Measurements from ENCODE around the gene SYT15.
"Not testable (repeated sequence)": the region's sequence is repeated elsewhere in the genome, so short reads cannot be mapped to it uniquely, and the experiment has no call there.

Gene SYT15

DNA sequence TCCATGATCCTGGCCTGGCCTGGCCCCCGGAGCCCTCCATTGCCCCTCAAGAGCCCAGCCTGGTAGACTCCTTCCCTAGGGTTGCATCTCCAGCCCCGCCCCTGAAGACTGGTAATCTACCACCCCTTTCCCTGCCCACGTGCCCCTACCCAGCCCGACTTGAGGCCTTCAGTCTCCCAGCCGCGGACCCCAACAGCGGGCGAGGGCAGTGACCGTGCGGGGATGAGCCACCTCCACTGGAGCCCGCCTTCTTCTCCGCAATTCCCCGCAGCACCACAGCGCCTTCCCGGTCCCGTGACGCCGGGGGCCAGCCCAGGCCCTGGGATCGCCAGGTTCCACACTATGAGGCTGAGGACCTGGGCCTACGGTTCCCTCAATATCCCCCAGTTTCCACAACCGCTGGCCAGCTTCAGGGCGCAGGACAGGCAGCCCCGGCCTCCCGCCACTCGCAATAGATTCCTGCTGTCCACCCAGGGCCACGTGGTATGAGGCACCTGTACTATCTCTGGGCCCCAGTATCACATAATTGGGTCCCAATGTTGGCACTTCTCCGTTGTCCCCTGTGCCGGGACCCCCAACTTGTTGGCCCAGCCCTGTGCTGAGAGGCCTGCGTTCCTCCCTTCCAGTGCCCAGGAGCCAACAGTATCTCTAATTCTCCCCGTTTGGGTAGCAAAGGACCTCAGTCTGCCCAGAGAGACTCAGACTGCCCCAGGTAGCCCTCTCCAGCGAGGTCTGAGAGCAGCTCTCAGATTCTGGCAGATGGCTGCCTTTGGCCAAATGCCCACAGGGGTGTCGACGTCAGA, 21.4 kb upstream of the SYT15 start:
- DNase-seq: no peak

DNA sequence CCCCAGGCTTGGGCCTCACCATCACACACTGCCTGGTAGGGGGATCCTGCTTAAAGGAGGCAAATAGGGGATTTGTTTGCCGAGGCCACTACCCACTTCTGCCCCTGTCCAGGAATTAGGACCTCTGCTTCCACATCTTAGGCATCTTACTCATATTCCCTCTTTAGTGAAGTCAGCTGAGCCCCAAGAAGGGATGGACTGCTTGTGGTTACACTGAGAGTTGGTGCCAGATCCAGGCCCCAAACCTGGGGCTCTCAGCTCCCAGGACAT, 20.9 kb upstream of the SYT15 start:
- no peak for DNase-seq

GRCh38 chr10:46558392-46559185, 20.3 kb upstream of the SYT15 start:
- no peak for DNase-seq

DNA sequence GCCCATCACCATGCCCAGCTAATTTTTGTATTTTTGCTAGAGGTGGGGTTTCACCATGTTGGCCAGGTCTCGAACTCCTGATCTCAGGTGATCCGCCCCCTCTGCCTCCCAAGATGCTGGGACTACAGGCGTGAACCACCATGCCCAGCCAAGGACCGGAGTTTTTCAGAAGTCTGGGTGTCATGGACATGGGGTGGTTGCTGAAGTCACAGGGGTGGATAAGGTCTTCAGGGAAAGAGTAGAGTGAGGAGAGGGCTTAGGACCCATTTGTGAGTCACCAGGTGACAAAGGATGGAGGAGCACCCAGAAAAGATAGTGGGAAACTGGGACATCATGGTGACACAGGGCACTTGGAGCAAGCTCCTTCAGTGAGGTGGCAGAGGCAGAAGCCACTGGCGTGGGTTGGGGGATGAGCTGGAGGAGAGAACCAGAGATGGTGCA, 19.7 kb upstream of the SYT15 start:
- DNase-seq: no peak

GRCh38 chr10:46560381-46560780, 18.5 kb upstream of the SYT15 start:
- no peak for DNase-seq

DNA sequence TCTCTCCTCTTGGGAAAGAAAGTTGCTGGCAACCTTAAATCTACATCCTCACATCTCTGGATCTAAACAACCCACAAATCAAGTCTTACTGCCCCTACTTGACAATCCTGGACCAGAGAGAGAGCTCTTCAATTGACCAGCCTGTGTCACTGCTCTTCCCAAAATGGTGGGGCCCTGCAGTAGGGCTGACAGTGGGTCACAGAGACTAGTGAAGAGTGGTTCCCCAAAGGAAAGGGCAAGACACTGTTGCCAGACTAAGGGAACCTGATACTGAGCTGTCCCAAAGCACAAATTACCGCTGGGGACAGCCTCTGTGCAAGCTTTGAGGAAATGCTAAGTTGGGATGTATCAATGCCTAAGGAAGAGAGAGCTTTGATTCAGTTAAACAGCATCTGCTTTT, 18.0 kb upstream of the SYT15 start:
- no peak for DNase-seq

DNA sequence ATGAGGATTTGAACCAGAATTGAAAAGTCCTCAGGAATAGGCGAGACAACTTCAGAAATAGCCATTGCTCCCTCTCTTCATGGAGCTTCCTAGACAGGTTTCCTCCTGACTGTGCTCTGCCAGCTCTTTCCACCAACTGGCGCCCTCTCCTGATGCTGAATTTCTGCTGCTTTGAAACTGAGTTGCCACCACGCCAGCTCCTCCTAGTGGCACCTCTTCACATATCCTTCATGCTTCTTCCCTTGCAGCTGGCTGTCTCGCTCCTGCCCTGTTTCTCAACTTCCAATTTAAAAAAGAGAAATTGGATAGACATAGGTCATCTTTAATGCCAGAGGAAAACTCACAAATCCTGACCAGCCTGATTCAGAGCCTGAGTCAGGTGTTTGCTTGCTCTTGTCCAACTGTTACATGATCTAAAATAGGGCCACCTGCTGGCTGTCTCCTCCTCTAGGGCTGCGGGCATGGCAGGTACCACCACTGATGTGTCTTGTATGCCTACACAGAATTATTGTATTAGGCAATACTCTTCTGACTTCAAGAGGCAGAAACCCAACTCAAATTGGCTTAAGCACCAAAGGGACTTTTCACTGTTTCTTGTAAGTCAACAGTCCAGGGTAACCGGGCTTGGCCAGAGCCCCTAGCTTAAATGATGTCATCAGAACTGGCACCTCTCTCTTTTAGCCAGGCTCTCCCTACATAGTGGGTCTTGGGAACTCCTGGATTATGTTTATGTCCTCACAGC, 13.2 kb upstream of the SYT15 start:
- DNase-seq: peak; percentile 65

- not testable (repeated sequence) for DNase-seq
Measured at GRCh38 chr10:46567151-46567550, 11.8 kb upstream of the SYT15 start.

- DNase-seq: not testable (repeated sequence)
Measured at GRCh38 chr10:46570655-46571054, 8.3 kb upstream of the SYT15 start.

DNA sequence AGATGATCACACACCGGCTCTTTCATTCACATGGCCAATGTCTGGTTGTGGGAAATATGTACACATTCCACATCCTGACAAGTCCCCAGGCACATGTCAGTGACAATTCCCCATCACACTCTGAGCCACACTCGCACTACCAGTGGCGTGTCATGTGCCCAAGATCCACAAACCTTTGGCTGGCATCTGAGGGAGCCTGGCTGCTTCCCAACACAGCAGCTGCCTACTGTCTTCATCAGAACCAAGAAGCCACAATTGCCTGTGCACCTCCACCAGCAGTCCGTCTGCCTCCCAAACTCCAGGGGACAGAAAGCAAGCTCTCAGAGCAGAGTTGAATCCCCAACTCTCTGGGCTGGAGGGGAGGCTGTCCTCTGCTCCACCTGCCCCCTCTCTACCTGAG, 6.2 kb upstream of the SYT15 start:
- DNase-seq: not testable (repeated sequence)

- not testable (repeated sequence) for DNase-seq
Measured at GRCh38 chr10:46573314-46573713, 5.6 kb upstream of the SYT15 start.

GRCh38 chr10:46573884-46574283, 5.0 kb upstream of the SYT15 start:
- DNase-seq: not testable (repeated sequence)

- DNase-seq: not testable (repeated sequence)
Measured at GRCh38 chr10:46577624-46578473, 1.1 kb upstream of the SYT15 start.

GRCh38 chr10:46579378-46579777, 450 bp downstream of the SYT15 start:
- not testable (repeated sequence) for DNase-seq

DNA sequence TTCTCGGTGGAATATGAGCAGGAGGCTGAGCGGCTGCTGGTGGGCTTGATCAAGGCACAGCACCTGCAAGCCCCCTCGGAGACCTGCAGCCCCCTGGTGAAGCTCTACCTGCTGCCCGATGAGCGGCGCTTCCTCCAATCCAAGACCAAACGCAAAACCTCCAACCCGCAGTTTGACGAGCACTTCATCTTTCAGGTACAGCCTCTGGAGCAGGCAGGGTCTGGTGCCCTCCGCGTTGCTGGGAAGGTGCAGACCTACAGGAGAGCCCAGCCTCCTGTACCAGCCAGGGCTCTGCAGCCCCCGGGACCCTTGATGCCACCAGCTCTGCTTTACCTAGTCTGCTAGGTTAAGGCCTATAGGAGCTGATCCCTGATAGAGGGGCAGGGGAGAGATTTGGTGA, 3.1 kb downstream of the SYT15 start:
- DNase-seq: not testable (repeated sequence)

- DNase-seq: not testable (repeated sequence)
Measured at GRCh38 chr10:46582568-46582967, 3.6 kb downstream of the SYT15 start.

DNA sequence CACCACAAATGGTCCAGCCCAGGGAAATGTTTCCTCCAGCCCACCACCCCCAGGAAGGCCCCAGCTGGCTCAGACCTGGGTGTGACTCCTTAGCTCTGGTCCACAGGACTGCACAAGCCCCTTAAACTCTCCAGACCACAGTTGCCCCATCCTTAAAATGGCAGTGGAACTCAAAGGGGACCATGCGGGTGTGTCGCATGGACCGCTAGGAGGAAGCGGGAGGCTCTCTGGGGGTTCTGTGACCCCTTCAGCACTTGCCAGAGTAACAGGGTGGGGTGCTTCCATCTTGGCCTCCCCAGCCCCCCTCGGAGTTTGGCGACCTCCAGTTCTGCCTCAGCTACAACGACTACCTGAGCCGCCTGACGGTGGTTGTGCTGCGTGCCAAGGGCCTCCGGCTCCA, 5.3 kb downstream of the SYT15 start:
- DNase-seq: not testable (repeated sequence)

- DNase-seq: not testable (repeated sequence)
Measured at GRCh38 chr10:46585246-46585645, 6.3 kb downstream of the SYT15 start.

DNA sequence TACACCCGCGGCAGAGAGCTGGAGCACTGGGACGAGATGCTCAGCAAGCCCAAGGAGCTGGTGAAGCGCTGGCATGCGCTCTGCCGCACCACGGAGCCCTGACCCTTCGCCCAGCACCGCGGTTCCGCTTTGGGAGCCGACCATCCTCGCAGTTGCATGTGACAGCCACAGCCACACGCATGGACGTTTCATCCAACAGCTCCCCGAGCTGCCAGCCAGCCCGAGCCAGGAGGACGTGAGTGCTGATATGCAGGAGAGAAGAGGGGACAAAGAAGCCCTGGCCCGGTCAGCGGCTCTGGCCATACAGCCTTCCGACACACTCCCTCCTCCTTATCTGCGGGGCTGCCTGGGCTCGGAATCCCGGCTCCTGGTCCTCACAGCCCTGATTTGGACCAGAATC, 8.6 kb downstream of the SYT15 start:
- DNase-seq: not testable (repeated sequence)

GRCh38 chr10:46588221-46588620, 9.3 kb downstream of the SYT15 start:
- not testable (repeated sequence) for DNase-seq

DNA sequence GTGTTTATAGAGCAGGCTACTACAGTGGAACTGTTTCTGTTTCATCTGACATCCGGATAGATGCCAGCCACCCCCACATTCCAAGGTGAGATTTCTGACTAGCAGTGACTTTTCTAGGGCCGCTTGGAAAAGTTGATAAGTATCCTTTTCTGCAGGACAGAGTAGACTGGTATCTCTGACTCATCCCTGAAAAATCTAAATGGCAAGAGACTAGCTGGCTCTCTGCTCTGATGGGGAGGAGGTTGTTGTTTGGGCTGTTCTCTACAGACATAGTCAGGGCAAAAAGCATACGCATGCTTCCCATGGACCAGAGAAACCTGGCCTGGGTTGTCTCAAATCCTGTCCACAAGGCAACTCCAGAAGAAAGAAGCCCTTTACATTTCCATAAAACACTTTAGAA, 10.7 kb downstream of the SYT15 start:
- not testable (repeated sequence) for DNase-seq

DNA sequence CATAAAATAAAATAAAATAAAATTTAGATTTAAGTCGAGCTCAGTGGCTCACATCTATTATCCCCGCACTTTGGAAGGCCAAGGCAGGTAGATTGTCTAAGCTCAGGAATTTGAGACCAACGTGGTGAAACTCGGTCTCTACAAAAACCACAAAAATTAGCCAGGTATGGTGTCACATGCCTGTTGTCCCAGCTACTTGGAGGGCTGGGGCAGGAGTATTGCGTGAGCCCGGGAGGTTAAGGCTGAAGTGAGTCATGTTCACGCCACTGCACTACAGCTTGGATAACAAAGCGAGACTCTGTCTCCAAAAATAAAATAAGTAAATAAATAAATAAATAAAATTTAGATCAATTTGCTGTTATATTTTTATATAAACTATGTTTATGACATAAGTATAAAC, 12.1 kb downstream of the SYT15 start:
- DNase-seq: not testable (repeated sequence)

DNA sequence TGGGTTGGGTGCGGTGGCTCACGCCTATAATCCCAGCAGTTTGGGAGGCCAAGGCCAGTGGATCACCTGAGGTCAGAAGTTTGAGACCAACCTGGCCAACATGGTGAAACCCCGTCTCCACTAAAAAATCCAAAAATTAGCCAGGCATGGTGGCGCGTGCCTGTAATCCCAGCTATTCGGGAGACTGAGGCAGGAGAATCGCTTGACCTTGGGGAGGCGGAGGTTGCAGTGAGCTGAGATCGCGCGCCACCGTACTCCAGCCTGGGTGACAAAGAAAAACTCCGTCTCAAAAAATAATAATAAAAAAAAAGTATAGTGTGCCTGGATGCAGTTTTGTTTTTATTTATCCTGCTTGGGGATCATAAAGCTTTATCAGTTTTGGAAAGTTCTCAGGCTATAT, 14.4 kb downstream of the SYT15 start:
- DNase-seq: not testable (repeated sequence)
